Suprapubic skin (tissue), 3 donors: ENCODE measurements around the gene RGPD4.

Source experiments
- EP300 ChIP-seq: sonication (generic); formaldehyde crosslinking; IDR thresholded peaks from one replicate; pipeline ENCODE4 v1.6.1; 2017; ENCODE audit warnings: antibody characterized with exemption
- TF ChIP-seq, protein P1 (sequence below), 2 donors: fragments of 200-600 bp in 1 of 2; fragments of 450-650 bp in 1 of 2; sonication (generic) in 1 of 2; IDR thresholded peaks; one replicate each; pipeline ENCODE4 v1.5.1; 2016 to 2019; ENCODE audit warnings: antibody characterized with exemption in 2 of 2, mild to moderate bottlenecking in 1 of 2, moderate library complexity in 1 of 2

GRCh38 chr2:107790837-107791236 lies 35.9 kb upstream of the RGPD4 start:
- no peak for TF ChIP-seq EP300
- TF ChIP-seq, protein P1, sequence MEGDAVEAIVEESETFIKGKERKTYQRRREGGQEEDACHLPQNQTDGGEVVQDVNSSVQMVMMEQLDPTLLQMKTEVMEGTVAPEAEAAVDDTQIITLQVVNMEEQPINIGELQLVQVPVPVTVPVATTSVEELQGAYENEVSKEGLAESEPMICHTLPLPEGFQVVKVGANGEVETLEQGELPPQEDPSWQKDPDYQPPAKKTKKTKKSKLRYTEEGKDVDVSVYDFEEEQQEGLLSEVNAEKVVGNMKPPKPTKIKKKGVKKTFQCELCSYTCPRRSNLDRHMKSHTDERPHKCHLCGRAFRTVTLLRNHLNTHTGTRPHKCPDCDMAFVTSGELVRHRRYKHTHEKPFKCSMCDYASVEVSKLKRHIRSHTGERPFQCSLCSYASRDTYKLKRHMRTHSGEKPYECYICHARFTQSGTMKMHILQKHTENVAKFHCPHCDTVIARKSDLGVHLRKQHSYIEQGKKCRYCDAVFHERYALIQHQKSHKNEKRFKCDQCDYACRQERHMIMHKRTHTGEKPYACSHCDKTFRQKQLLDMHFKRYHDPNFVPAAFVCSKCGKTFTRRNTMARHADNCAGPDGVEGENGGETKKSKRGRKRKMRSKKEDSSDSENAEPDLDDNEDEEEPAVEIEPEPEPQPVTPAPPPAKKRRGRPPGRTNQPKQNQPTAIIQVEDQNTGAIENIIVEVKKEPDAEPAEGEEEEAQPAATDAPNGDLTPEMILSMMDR (IDR thresholded peaks at IDR 0.05), result no peak
